HCT116 (cell line): ENCODE data around the gene CFAP410.

Experiments
- CBX3 ChIP-seq: IDR thresholded peaks from 2 replicates; pipeline ENCODE4 v1.6.1; 2012; ENCODE audit warnings: low read depth
- EZH2 ChIP-seq: fragments of 200-600 bp; sonication (generic); IDR thresholded peaks from 2 replicates; pipeline ENCODE4 v1.6.1; 2017; ENCODE audit warnings: antibody characterized with exemption, mixed run types
- JUND ChIP-seq: IDR thresholded peaks from 2 replicates; pipeline ENCODE4 v1.6.1; 2012
- POLR2A ChIP-seq: IDR thresholded peaks from 2 replicates; pipeline ENCODE4 v1.7.0; 2011; ENCODE audit warnings: borderline replicate concordance; ENCODE audit not compliant: insufficient read depth, insufficient read length; ENCODE audit errors: extremely low read depth
- POLR2AphosphoS5 ChIP-seq: IDR thresholded peaks from 2 replicates; pipeline ENCODE4 v1.6.1; 2011; ENCODE audit warnings: mild to moderate bottlenecking, low read depth, low read length, moderate library complexity
- SP1 ChIP-seq: IDR thresholded peaks from 2 replicates; pipeline ENCODE4 v1.6.1; 2012; ENCODE audit warnings: low read depth
- TCF7L2 ChIP-seq: IDR thresholded peaks from 2 replicates; pipeline ENCODE4 v1.7.0; 2011; ENCODE audit warnings: borderline replicate concordance, inconsistent platforms; ENCODE audit not compliant: insufficient read depth, insufficient read length; ENCODE audit errors: extremely low read depth
- YY1 ChIP-seq: IDR thresholded peaks from 2 replicates; pipeline ENCODE4 v1.6.1; 2011; ENCODE audit warnings: low read length, low read depth, moderate library complexity, mild to moderate bottlenecking; ENCODE audit not compliant: insufficient replicate concordance; ENCODE audit errors: extremely low read depth
- ZFX ChIP-seq: fragments of 450-650 bp; IDR thresholded peaks from 2 replicates; pipeline ENCODE4 v1.6.1; 2017
- TF ChIP-seq, protein P1 (sequence below), 3 experiments: fragments of 200-600 bp in 1 of 3; sonication (generic) in 1 of 3; IDR thresholded peaks in 2 of 3; conservative IDR thresholded peaks in 1 of 3; 2 replicates each; pipeline ENCODE4 v1.5.1; 2012 to 2017; ENCODE audit warnings: low read depth in 2 of 3, low read length in 2 of 3, antibody characterized with exemption in 1 of 3, borderline replicate concordance in 1 of 3, control low read depth in 1 of 3, mild to moderate bottlenecking in 1 of 3, mixed read lengths in 1 of 3, mixed run types in 1 of 3, moderate library complexity in 1 of 3; ENCODE audit not compliant: insufficient read depth in 1 of 3
- TF ChIP-seq, protein P2 (sequence below): IDR thresholded peaks from 2 replicates; pipeline ENCODE4 v1.6.1; 2012; ENCODE audit warnings: low read depth
- TF ChIP-seq, protein P3 (sequence below): IDR thresholded peaks from 2 replicates; pipeline ENCODE4 v1.6.1; 2012

DNA sequence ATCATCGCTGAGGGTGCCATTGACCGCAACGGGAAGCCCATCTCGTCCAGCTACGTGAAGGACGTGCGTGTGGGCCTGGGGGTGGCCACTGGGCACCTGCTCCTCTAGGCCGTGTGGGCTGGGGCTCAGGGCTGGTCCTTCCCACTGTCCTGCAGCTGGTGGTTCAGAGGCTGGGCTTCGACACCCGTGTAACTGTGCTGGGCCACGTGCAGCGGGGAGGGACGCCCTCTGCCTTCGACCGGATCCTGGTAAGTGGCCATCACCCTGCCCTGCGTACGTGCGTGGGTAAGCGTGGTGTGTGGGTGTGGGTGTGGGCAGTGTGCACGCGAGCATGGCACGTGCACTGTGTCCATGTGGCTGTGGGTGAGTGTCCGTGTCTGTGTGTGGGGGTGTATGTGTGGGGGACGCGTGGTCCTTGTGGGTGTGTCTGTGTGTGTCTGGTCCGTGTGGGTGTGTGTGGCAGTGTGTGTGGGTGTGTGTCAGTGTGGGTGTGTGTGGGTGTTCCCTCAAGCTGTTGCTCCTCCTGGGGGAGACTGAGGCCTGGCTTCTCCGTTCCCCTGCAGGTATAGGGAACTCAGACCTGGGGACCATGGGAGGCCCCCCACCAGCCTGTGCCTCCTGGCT lies 22.8 kb downstream of the CFAP410 start:
- TF ChIP-seq, protein P1, sequence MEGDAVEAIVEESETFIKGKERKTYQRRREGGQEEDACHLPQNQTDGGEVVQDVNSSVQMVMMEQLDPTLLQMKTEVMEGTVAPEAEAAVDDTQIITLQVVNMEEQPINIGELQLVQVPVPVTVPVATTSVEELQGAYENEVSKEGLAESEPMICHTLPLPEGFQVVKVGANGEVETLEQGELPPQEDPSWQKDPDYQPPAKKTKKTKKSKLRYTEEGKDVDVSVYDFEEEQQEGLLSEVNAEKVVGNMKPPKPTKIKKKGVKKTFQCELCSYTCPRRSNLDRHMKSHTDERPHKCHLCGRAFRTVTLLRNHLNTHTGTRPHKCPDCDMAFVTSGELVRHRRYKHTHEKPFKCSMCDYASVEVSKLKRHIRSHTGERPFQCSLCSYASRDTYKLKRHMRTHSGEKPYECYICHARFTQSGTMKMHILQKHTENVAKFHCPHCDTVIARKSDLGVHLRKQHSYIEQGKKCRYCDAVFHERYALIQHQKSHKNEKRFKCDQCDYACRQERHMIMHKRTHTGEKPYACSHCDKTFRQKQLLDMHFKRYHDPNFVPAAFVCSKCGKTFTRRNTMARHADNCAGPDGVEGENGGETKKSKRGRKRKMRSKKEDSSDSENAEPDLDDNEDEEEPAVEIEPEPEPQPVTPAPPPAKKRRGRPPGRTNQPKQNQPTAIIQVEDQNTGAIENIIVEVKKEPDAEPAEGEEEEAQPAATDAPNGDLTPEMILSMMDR (IDR thresholded peaks at IDR 0.05 in 2 of 3, conservative IDR thresholded peaks at IDR 0.05 in 1 of 3; ENCODE audit: borderline replicate concordance in 1 of 3, insufficient read depth in 1 of 3, low read depth in 2 of 3, low read length in 2 of 3), result no peak
- no peak for TF ChIP-seq YY1
- TF ChIP-seq POLR2AphosphoS5, result no peak
- TF ChIP-seq, protein P2, sequence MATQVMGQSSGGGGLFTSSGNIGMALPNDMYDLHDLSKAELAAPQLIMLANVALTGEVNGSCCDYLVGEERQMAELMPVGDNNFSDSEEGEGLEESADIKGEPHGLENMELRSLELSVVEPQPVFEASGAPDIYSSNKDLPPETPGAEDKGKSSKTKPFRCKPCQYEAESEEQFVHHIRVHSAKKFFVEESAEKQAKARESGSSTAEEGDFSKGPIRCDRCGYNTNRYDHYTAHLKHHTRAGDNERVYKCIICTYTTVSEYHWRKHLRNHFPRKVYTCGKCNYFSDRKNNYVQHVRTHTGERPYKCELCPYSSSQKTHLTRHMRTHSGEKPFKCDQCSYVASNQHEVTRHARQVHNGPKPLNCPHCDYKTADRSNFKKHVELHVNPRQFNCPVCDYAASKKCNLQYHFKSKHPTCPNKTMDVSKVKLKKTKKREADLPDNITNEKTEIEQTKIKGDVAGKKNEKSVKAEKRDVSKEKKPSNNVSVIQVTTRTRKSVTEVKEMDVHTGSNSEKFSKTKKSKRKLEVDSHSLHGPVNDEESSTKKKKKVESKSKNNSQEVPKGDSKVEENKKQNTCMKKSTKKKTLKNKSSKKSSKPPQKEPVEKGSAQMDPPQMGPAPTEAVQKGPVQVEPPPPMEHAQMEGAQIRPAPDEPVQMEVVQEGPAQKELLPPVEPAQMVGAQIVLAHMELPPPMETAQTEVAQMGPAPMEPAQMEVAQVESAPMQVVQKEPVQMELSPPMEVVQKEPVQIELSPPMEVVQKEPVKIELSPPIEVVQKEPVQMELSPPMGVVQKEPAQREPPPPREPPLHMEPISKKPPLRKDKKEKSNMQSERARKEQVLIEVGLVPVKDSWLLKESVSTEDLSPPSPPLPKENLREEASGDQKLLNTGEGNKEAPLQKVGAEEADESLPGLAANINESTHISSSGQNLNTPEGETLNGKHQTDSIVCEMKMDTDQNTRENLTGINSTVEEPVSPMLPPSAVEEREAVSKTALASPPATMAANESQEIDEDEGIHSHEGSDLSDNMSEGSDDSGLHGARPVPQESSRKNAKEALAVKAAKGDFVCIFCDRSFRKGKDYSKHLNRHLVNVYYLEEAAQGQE, result no peak
- TF ChIP-seq CBX3, result no peak
- no peak for TF ChIP-seq TCF7L2
- TF ChIP-seq JUND, result no peak
- no peak for TF ChIP-seq POLR2A
- TF ChIP-seq EZH2, result no peak
- TF ChIP-seq, protein P3, sequence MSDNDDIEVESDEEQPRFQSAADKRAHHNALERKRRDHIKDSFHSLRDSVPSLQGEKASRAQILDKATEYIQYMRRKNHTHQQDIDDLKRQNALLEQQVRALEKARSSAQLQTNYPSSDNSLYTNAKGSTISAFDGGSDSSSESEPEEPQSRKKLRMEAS, result no peak
- no peak for TF ChIP-seq ZFX
- no peak for TF ChIP-seq SP1
